HL-60 (cell line): ENCODE data around the gene OR7C2.

ENCODE experiments used
- CTCF ChIP-seq: IDR thresholded peaks from one replicate; pipeline ENCODE4 v1.5.1; 2011; ENCODE audit warnings: low read length, control low read depth, inconsistent platforms; ENCODE audit not compliant: insufficient read depth
- GABPA ChIP-seq: IDR thresholded peaks from 2 replicates; pipeline ENCODE4 v1.6.1; 2012; ENCODE audit warnings: low read depth
- POLR2AphosphoS5 ChIP-seq: IDR thresholded peaks from 2 replicates; pipeline ENCODE4 v1.6.1; 2012; ENCODE audit warnings: low read depth
- REST ChIP-seq: IDR thresholded peaks from 2 replicates; pipeline ENCODE4 v1.6.1; 2012; ENCODE audit warnings: low read depth; ENCODE audit not compliant: insufficient replicate concordance
- SPI1 ChIP-seq: IDR thresholded peaks from 2 replicates; pipeline ENCODE4 v1.6.1; 2012; ENCODE audit warnings: low read depth, mild to moderate bottlenecking, borderline replicate concordance

- TF ChIP-seq CTCF (no peak), POLR2AphosphoS5 (no peak), SPI1 (no peak), GABPA (no peak), REST (no peak)
These were observed 34.6 kb upstream of the OR7C2 start for GRCh38 chr19:14906711-14907110.
